Measurements from ENCODE around the gene RPS2.

RPS2 gene

DNA sequence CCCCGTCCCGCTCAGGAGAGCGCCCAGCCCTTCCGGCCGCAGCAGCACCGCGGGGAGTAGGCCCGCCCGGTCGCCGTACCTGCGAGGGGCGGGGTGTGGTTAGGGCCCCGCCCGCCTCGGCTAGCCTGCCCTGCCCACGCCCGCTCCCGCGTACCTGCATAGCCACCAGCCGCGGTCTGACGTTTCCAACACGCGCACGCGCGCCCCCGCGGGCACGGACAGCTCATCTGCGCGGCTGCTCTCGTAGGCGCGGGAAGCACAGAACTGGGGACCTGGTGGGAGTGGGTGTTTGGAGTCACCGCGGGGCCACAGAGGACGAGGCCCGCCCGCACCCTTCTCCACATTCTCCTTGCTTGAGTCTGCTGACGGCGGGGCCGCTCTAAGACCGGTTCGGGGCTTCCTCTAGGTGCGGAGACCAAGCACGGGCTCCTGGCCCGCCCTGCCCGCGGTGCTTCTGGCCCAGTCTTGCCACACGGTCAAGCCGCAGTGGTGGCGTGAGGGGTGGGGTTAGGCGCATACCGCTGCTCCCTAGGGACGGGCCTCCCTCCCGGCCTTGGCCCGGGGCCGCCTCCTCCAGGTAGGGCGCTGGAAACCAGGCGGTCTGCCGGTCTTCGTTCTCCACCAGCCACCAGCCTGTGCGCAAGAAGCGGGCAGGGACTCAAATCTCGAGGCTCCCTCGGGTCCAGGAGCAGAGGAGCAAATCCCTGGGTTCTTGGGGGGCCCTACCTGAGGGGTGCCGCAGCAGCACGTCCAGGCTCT lies 14.8 kb upstream of the RPS2 start:
- H3K4me3 ChIP-seq (ENCODE audit: low read length), result no peak overlapping the region
- TF ChIP-seq, protein P1, sequence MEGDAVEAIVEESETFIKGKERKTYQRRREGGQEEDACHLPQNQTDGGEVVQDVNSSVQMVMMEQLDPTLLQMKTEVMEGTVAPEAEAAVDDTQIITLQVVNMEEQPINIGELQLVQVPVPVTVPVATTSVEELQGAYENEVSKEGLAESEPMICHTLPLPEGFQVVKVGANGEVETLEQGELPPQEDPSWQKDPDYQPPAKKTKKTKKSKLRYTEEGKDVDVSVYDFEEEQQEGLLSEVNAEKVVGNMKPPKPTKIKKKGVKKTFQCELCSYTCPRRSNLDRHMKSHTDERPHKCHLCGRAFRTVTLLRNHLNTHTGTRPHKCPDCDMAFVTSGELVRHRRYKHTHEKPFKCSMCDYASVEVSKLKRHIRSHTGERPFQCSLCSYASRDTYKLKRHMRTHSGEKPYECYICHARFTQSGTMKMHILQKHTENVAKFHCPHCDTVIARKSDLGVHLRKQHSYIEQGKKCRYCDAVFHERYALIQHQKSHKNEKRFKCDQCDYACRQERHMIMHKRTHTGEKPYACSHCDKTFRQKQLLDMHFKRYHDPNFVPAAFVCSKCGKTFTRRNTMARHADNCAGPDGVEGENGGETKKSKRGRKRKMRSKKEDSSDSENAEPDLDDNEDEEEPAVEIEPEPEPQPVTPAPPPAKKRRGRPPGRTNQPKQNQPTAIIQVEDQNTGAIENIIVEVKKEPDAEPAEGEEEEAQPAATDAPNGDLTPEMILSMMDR (conservative IDR thresholded peaks at IDR 0.05; ENCODE audit: low read depth, low read length), result no peak
- DNase-seq (ENCODE audit: low read depth), result no peak

GRCh38 chr16:1978476-1979120 lies 14.0 kb upstream of the RPS2 start:
- DNase-seq (ENCODE audit: low read depth), result no peak
- TF ChIP-seq, protein P1 (conservative IDR thresholded peaks at IDR 0.05; ENCODE audit: low read depth, low read length), result no peak
- no peak overlapping the region for H3K4me3 ChIP-seq (ENCODE audit: low read length)

GRCh38 chr16:1977875-1978268 lies 13.2 kb upstream of the RPS2 start:
- DNase-seq (ENCODE audit: low read depth), result no peak
- no peak overlapping the region for H3K4me3 ChIP-seq (ENCODE audit: low read length)
- TF ChIP-seq, protein P1 (conservative IDR thresholded peaks at IDR 0.05; ENCODE audit: low read depth, low read length), result no peak

DNA sequence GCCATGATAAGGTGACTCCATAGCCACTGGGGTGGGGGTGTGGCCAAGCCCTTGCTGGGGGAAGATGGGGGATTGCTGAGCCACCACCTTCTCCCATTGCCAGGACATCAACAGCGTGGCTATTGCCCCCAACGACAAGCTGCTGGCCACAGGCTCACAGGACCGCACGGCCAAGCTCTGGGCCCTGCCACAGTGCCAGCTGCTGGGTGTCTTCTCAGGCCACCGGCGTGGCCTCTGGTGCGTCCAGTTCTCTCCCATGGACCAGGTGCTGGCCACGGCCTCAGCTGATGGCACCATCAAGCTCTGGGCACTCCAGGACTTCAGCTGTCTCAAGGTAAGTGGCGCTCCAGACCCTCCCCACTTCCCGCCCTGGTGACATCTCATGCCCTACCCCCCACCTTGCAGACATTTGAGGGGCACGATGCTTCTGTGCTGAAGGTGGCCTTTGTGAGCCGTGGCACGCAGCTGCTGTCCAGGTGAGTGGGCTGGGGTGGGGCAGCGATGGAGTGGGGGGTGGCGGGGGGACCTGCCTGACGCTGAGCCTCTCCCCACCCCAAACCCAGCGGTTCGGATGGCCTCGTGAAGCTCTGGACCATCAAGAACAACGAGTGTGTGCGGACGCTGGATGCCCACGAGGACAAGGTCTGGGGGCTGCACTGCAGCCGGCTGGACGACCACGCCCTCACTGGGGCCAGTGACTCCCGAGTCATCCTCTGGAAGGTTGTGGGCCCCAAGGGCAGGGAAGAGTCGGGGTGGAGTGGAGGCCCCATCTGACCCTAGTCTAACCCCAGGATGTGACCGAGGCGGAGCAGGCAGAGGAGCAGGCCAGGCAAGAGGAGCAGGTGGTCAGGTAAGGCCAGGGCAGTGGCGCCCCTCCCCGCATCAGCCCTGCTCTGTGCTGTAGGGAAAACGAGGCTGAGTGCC lies 12.6 kb upstream of the RPS2 start:
- TF ChIP-seq, protein P1 (conservative IDR thresholded peaks at IDR 0.05; ENCODE audit: low read depth, low read length), result no peak
- H3K4me3 ChIP-seq (ENCODE audit: low read length), result no peak overlapping the region
- no peak for DNase-seq (ENCODE audit: low read depth)

GRCh38 chr16:1976216-1976520 lies 11.5 kb upstream of the RPS2 start:
- DNase-seq (ENCODE audit: low read depth), result no peak
- TF ChIP-seq, protein P1 (conservative IDR thresholded peaks at IDR 0.05; ENCODE audit: low read depth, low read length), result no peak
- H3K4me3 ChIP-seq (ENCODE audit: low read length), result no peak overlapping the region

- no peak for DNase-seq (ENCODE audit: low read depth)
- TF ChIP-seq, protein P1 (conservative IDR thresholded peaks at IDR 0.05; ENCODE audit: low read depth, low read length), result no peak
- no peak overlapping the region for H3K4me3 ChIP-seq (ENCODE audit: low read length)
Observed at GRCh38 chr16:1975432-1976215, 11.0 kb upstream of the RPS2 start.

All from retinal pigment epithelial cell (primary cell).